GM19455 (cell line): ENCODE measurements around the gene INPP5A.

ENCODE experiments used
- ATAC-seq: cut with Tn5 transposase; IDR thresholded peaks from one replicate; pipeline ENCODE4 v1.9.1; 2021; ENCODE audit not compliant: unreplicated experiment

The INPP5A gene

GRCh38 chr10:132642732-132643008 lies 105.1 kb downstream of the INPP5A start:
- ATAC-seq: no peak

DNA sequence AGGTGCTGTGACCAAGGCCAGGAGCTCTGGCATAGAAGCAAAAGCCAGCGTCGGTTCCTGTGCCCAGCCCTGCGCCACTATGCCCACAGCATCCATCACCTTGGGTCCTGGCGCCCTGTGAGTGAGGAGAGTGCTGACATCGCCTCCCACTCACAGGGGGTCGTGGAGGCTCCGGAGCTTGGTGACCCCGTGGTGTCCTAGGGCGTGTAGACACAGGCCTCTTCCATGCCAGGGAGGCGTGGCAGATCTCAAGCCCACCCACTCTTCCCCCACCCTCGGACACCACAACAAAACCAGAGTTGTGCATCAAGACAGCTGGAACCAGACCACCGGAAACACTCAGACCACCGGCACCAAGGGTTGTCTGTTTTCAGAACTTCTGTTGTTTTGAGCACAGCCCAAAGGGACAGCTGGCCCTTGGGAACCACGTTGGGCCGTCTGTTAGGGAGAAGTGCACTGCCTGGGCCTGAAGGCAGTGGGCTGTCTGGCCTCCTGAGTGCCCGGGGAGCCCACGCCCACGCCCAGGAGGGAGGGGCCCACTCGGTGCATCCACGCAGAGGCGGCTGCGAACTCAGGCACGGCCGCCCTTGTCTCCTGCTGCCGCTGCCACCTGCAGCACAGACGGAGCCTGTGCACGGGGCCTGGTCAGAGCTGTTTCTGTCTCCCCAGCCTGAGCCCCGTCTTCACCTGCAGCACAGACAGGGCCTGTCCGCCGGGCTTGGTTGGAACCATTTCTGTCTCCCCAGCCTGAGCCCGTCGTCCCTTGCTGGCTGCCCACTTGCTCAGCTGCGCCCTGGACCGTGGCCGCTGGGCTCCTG lies 106.3 kb downstream of the INPP5A start:
- ATAC-seq: no peak

DNA sequence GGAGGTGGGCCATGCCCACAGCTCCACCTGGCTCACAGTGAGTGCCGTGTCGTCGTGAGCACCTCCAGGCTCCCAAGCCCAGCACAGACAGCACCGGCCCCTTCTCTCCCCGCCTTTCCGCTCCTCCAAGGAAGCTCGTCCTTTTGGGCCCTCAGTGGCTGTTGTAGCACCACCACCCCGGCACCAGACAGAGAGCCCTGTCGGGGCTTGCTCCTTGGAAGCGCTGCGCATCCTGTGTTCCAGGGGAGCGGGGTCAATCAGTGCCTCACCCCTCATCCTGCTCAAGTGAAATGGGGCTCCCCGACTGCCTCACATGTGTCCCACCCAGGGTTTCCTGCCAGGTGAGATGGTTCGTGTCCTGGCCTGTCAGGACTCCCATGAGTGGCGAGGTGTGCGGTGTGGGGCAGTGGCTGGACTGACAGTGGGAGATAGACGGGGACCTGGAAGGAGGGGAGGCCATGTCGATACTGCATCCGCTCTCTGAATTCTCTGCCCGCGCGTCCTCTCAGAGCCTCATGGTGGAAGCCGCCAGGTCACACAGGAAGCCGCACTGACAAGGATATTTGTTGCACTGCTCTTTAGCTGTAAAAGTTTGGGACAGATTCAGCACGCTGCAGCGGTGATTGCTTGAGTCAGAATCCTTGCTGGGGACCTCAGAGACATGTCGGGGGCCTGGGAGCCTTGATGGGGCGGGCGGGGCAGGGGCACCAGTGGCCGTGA lies 107.1 kb downstream of the INPP5A start:
- no peak for ATAC-seq

DNA sequence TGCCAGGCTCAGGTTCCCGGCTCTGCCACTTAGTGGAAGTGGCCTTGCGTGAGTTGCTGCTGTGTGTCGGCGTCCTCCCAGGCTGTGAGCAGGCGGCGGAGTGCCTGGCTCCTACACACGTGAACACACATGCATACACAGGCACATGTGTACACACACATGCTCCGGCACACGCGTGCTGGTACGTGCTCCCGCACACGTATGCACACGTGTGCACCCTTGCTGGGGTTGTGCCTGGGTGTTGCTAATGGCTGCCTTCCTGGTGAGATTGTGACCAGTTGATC lies 107.6 kb downstream of the INPP5A start:
- ATAC-seq: no peak

DNA sequence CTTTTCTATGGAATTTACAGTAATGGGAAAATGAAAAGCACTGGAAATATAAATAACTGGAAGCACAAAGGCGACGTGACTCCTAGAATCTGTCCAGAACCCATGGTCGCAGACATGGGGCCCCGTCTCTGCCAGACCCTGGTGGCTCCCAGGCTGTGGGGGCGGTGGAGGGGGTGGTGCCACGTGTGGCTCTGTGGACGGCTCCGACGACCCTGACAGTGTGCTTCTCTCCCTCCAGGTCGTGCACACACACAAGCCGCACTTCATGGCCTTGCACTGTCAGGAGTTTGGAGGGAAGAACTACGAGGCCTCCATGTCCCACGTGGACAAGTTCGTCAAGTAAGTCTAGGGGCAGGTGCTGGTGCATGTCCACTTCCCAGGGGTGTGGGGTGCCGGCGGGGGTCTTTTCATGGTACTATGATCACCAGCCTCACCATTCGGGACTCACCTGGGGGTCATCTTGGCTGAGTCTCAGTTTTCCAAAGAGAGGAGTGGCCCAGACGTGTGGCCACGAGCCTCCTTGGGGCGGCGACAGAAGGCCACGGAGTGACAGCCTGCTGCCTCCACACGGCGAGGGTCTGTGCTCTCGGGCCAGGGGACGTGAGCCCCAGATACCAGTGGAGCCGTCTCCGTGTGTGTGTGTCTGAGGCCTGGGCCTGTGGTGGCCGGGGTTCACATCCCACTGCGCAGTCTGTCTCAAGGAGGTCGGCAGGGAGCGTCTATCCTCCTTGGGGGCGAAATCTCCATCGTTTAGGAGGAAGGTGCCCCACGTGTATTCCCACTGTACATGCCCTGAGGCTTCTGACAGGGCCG lies 108.2 kb downstream of the INPP5A start:
- ATAC-seq: no peak

DNA sequence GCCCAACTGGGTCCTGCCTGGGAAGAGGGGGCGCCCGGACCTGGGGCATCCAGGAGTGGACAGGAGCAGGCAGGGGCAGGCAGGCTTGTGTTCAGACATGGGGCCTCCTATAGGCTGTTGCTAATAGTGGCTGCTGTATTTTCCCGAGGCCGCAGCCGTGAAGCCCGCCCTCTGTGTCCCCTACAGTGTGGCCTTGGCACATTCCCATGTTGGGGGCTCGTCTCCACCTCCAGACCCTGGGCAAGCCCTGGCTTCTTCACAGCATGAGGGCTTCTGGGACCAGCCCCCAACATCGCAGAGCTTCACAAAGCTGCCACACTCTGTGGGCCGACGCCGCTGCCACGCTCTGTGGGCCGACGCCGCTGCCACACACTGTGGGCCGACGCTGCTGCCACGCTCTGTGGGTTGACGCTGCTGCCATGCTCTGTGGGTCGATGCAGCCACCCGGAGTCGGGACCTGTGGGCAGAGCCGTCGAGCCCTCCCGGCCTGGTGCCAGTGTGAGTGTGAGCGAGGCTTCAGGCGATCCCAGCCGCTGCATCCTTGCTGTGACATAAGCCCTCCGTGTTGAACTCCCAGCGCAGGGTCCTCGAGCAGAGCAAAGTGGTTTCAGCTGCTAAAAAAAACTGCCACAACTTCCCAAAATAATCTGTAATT lies 109.0 kb downstream of the INPP5A start:
- ATAC-seq: no peak

DNA sequence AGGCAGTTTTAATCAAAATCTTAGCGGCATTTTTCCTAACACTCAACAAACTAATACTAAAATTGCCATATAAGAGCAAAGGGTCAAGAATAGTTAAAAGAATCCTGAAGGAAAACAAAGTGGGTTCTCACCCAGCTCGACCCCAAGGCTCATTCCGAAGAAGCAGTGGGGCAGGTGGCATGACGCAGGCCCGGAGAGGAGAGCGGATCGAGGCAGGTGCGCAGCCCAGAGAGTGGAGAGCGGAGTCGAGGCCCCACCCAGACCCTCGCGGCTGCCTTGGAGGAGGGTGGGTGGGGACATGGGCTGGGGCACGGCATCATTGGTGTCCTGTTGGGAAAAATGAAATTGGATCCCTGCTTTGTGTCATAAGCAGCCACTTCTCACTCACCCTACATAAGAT lies 109.8 kb downstream of the INPP5A start:
- ATAC-seq: no peak

DNA sequence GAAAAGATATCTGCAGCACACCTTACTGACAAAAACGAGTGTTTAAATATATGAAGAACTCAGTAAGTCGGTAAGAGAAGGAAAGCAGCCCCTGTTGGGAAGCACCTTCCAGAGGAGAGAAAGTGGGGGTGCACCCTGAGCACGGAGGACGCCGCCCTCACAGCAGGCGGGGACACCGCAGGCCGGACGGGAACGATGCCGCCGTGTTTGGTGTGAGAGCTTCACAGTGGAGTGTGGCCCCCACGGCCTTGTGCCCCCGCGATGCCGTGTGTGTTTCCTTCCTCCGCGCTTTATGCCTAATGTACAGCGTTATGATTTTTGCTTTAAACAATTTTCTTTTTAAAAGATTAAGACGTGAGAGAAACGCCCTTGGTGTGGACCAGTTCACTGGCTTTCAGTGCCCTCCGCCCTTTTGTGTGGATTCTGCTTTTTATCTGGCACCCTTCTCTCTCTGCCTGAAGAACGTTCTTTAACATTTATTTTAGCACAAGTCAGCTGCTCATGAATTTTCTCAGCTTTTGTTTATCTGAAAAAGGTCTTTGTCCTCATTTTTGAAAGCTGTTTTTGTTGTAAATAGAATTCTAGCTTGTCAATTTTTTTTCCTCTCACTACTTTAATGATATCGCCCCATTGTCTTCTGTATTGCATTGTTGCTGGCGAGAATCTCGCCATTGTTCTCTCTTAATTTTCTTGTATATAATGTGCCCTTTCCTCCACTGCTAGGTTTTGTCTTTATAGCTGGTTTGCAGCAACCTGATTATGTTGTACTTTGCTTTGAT lies 110.7 kb downstream of the INPP5A start:
- ATAC-seq: no peak

- ATAC-seq: no peak
Measured at GRCh38 chr10:132648851-132649528, 111.4 kb downstream of the INPP5A start.

DNA sequence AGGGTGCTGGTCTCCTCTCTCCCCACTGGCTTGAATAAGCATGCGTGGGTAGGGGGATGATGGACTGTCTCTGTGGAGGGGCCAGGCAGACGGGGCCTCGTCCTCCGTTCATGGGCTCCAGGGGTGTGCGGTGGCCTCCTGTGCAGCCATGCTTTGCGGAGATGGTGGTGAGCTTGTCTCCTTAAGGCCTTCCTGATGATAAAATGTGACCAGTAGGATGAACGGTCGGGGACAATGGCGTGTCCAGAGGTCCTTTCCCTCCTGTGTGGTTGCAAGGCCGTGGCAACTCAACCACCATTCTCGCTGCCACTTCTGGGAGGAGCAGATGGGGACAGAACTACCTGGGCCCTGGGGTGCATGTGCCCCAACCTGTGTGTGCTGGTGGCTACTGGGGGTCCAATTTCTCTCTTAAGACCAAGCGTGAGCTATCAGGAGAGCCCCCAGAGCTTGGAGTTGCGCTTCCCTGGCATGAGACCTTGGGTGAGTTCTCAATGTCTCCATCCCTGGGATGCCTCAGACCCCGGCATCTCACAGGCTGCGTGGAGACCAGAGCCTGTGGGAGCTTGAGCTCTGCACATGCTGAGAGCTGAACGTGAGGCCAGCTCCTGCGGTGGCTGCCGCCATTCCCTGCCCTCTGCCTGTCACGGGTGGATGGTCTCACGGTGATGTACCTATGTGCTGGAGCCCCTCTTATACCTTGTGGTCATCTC lies 112.2 kb downstream of the INPP5A start:
- ATAC-seq: no peak

- no peak for ATAC-seq
Measured at GRCh38 chr10:132650611-132651250, 113.1 kb downstream of the INPP5A start.

- ATAC-seq: no peak
Measured at GRCh38 chr10:132651511-132652029, 114.0 kb downstream of the INPP5A start.

- no peak for ATAC-seq
Measured at GRCh38 chr10:132652446-132652845, 114.9 kb downstream of the INPP5A start.

DNA sequence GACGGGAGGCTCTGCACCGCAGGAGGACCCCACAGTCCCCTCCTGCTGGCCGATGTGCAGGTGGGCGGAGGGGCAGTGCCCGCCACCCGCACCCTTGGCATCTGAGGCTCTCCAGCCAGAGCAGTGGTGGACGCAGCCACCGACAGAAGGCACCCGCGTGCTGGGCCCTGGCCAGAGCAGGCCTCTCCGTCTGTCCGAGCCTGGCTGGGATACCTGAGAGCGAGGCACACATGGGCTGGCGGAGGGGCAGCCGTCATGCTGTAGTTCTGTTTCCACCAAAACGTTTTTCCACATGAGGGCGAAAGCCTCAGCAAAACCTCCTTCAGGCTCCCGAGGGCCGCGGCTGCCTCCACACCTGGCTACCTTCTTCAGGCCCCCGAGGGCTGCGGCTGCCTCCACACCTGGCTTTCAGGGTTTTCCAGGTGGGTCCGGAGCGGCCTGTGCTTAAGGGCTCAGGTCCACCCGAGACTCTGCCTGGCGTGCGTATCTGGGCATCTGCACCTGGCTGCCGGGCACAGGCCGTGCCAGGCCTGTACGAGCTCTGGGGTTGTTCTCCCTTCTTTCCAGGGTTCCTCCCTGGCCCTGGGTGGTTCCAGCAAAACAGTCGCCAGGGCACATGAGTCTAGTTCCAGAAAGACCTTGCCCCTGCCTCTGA lies 115.5 kb downstream of the INPP5A start:
- no peak for ATAC-seq

DNA sequence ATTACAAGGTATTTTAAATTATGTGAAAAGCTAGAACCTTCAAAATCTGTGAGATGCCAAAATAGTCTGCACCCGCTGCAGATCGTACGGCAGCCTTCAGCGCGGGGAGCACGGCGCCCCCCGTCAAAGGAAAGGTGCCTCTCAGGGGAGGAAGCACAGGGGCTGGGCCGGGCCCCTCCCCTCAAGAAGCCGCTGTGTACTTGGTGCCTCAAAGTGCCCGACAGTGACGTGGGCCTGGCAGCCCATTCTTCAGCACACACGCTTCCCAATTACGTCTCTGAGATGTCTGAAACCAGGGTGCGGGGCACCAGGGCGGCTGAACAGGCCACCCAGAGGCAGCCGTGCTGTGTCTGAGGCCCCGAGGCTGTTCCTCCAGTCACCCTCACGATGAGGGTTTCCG lies 116.1 kb downstream of the INPP5A start:
- ATAC-seq: no peak

DNA sequence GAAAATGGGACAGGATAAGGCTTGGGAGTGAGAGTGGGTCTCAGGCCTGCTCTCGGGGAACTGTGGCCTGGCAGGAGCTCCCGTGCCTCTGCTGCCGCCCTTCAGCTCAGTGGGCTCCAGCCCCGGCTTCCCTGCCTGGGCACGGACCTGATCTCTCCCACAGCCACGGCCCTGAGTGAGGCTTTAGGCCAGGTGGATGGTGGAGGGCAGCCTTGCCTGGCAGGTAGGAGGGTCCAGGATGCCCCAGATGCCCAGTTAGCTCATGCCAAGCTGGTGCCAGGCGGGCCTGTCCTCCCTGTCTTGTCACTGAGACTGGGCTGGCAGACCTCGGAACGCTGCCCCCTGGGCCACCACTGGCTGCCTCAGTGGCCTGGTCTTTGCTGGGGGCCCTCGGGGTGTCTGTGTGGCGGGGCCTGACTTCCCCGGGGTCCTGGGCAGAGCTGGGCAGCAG lies 116.6 kb downstream of the INPP5A start:
- no peak for ATAC-seq

- ATAC-seq: no peak
Measured at GRCh38 chr10:132654708-132655661, 117.4 kb downstream of the INPP5A start.
